GM19438 (cell line): ENCODE data around the gene GALNT9.

ENCODE experiments used
- ATAC-seq: cut with Tn5 transposase; IDR thresholded peaks from one replicate; pipeline ENCODE4 v1.9.1; 2021; ENCODE audit warnings: low read depth; ENCODE audit not compliant: unreplicated experiment

GALNT9 gene

DNA sequence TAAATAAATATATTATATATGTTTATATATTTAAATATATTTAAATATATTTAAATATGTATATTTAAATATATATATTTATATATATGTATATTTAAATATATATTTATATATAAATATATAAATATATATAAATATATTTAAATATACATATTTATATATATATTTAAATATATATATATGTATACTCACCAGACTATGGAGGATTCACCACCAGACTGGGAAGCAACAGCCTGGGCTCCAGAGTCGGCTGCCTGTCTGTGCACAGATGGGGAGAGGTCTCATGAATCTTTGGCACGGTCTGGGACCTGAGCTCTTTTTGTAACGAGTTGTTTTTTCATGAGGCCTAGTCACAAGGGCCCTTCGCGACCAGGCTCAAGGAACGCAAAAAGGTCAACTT is 163.8 kb downstream of the GALNT9 start:
- no peak for ATAC-seq

DNA sequence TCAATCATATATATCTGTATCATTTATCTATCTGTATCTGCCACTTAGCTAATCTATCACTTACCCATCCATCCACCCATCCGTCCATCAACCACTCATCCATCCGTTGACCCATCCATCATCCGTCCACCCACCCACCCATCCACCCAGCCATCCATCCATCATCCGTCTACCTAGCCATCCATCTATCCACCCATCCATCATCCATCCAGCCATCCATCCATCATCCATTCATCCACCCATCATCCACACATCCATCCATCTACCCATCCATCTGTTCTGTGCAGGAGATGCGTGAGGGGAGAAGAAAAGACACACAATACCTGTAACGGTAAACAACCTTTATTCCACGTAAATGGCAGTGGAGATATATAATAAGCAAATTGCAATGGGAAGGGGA is 165.0 kb downstream of the GALNT9 start:
- ATAC-seq: no peak

DNA sequence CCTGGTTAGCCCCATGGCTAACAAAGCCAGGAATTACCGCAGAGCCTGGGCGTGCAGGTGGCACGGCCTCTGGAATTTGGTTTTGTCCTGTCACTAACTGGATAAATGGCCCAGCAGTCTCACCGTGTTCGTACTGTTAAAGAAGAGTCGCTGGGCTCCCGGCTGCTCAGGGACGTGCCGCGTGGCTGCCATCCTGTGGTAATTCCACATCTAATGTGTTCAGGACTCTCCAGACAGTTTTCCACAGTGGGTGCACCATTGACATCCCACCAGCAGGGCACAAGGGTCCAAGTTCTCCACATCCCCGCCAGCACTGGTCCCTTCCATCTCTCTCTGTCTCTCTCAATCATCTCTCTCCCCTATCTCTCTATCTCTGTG is 165.5 kb downstream of the GALNT9 start:
- ATAC-seq: no peak

DNA sequence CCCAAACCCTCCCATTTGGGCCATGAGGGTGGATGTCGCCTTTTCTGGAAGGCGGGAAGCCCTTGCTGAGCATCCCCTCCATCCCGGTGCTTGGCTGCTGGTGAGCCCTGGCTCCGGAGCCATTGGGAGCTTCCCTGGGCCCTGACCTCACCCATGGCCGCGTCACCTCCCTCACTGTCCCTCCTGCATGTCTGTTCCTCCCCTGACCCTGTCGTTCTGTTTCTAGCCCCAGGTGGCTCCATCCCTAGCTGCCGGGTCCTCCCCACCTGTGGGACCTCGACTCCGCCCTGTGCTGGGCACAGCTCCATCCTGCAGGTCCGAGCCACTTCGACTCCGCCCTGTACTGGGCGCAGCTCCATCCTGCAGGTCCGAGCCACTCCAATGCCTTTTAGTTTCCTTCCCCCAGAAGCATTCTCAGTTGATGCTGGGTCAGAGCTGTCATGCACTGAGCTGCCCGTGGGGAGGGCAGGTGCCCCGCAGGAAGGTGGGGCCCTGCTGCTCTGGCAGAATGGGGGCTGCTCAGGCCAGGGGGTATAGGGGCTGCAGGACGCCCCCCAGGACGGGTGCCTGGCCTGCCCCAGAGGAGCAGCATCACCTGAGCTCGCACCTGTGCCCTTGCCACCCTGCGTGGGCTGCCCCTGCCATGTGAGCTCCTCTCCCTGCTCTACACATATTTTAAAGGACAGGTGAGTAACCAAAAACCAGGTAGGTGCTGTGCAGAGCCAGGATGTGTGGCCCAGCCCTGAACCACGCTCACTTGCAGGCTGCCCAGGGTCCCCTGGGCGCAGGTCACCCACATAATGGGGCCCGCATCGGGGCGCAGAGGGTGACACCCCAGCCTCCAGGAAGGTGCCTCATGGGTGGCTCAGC is 166.1 kb downstream of the GALNT9 start:
- ATAC-seq: no peak

DNA sequence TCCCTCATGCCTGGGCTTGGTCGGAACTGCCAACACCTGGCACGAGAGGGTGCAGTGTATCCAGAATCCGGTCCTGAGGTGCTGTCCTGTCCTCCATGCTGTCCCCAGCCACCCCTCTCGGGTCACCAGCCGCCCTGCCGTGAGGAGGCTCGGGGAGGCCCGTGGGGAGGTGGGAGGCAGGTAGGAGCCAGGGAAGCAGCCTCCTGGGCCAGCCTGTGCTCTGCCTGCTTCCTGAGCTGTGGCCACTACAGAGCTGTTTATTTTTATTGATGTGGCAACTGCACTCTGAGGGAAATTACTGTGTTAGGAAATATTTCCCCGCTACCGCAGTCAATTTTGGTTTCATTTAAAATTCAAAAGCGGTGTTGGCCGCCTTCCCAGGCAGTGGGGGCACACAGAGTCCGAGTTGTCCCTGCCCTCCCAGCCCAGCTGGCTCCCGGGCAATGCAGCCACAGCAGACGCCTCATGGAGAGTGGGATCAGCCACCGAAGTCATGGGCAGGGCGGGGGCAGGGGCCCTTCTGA is 166.8 kb downstream of the GALNT9 start:
- ATAC-seq: no peak

DNA sequence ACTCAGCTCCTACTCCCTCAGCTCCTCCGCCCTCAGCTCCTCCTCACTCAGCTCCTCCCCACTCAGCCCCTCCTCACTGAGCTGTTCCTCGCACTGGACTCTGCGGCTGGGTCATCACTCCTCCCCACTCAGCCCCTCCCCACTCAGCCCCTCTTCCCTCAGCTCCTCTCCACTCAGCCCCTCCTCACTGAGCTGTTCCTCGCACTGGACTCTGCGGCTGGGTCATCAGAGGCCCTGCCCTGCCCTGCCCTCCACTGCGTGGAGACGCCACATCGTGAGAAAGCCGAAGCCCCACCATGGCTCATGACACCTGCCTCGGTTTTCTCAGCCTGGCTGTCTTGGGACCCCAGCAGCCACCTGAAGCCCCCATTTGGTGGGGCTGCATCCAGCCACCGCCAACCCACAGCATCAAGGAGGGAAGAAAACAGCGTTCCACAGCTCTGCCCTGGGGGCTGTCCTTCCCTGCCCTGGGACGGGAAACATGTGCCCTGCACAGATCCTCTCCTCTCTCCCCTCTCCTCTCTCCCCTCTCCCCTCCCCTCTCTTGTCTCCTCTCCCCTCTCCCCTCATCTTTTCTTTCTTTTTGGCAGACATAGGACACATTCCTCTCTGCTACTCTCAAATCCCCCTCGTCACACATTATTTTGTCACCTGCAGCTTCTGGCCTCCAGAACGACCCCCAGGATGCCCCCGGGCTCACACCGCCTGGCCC is 167.4 kb downstream of the GALNT9 start:
- ATAC-seq: no peak

DNA sequence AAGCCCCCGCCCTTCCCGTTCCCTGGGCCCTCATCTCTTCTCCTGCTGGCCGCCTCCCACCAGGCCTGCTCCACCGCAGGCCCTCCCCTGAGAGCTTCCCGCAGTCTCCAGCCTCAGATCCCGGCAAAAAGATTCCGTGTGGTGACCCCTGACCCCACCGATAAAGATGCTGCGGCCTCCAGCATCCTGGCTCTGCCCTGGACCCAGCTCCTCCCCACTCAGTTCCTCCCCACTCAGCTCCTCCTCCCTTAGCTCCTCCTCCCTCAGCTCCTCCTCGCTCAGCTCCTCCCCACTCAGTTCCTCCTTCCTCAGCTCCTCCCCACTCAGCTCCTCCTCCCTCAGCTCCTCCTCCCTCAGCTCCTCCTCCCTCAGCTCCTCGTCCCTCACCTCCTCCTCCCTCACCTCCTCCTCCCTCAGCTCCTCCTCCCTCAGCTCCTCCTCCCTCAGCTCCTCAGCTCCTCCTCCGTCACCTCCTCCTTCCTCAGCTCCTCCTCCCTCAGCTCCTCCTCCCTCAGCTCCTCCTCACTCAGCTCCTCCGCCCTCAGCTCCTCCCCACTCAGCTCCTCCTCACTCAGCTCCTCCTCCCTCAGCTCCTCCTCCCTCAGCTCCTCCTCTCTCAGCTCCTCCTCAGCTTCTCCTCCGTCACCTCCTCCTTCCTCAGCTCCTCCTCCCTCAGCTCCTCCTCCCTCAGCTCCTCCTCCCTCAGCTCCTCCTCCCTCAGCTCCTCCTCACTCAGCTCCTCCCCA is 168.2 kb downstream of the GALNT9 start:
- ATAC-seq: no peak

DNA sequence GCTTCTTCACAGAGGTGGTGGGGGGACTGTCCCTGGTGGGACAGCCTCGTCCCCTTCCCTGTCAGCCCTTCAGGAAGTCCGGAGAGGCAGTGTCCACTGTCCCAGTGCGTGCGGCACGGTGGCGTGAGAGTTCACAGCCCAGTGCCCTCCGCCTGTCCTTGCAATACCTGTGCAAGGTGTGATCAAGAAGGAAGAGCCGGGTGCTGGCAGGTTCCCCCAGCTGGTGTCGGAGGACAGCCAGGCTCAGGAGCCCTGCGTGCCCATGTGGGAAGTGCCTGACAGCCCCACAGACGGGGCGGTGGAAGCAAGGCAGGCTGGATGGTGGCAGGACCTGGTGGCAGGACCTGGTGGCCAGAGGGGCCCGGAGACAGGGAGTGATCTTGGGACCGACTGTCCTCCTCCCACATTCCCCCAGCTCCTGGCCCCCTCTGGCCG is 168.8 kb downstream of the GALNT9 start:
- ATAC-seq: no peak

DNA sequence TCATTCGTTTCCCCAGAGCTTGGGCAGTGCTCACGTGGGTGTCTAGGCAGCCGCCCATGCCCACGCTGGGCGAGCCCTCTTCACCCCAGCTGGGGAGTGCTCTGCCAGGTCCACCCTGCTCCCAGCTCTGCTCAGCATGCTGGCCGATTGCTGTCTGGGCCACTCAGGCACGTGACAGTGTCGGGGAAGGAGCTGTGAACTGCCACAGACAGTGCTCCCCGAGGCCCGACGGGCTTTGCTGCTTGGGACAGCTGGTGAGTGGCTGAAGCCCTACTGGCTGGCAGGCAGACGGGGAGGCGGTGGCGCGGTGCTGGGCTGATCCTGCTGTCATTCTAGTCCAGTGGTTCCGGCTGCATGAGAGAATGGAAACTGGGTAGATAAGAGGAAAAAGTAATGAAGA is 169.4 kb downstream of the GALNT9 start:
- no peak for ATAC-seq

DNA sequence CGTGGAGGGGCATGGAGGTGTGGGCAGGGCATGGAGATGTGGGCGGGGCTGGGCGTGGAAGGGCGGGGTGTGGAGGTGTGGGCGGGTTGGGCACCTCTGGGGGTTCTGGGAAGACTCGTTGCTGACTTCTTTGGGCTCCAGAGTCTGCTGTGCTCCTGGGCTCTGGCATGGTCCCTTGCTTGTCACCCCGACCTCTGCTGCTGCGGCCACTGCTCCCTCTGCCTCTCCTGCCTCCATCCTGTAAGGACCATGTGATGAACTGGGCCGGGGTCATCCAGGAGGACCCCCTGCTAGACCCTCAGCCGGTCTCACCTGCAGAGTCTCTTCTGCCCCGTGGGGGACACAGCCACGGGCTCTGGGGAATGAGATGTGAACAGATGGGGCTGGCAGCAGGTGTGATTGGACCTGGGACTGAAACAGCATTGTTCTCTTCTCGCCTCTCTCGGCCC is 169.8 kb downstream of the GALNT9 start:
- ATAC-seq: no peak

DNA sequence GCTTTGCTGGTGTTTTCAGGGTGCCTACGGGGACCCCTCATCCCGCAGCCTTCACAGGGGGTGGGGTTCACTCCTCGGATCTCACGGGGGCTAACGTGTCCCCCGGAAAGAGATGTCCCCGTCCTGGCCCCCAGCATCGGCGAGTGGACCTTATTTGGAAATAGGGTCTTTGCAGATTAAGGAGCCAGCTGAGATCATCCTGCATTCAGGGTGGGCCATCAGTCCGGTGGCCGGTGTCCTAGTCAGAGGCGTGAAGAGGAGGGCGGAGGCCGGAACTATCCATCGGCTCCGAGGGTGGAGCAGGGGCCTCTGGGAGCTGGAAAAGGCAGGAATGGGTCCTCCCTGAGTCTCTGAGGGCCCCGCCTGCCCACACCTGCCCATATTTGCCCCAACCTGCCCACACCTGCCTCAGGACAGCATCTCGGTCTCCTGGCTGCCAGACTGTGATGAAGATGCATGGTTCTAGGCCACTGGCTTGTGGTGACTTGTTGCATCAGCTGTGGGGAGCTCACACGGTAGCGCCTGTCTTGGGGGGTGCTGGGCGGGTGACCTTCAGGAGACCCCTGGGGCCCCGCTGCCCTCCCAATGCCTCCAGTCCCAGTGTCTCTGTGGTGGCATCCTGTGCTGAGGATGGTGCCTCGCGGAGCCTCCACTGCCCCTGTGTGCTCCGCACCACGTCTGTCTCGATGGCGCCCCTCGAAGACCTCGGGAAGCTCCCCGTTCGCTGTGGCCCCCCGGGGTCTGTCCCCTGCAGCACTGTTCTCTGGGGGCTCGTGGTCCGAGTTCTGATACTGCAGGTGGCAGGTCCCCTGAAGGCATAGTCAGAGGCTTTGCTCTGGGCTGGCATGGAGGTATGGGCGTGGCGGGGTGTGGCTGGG is 170.5 kb downstream of the GALNT9 start:
- ATAC-seq: no peak

DNA sequence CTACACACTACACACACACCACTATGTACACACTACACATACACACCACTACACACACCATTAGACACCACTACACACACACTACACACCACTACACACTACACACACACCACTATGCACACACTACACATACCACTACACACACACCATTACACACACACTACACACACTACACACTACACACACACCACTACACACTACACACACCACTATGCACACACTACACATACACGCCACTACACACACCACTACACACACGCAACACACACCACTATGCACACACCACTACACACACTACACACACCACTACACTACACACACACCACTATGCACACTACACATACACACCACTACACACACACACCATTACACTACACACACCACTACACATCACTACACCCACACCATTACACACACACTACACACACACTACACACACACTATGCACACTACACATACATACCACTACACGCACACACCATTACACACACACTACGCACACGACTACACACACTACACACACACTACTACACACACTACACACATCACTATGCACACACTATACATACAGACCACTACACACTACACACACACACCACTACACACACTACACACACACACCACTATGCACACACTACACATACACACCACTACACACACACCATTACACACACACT is 171.5 kb downstream of the GALNT9 start:
- no peak for ATAC-seq

DNA sequence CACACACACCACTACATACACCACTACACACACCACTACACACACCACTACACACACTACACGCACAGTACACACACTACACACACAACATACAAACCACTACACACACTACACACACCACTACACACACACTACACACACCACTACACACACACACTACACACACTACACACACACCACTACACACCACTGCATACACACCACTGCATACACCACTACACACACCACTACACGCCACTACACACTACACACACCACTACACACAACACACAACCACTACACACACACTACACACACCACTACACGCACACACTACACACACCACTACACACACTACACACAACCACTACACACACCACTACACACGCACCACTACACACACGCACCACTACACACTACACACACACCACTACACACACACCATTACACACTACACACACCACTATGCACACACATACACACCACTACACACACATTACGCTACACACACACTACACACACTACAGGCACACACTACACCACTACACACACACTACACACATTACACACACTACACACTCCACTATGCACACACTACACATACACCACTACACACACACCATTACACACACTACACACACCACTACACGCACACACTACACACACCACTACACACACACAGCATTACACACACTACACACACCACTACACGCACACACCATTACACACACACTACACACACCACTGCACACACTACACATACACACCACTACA is 172.6 kb downstream of the GALNT9 start:
- ATAC-seq: no peak

DNA sequence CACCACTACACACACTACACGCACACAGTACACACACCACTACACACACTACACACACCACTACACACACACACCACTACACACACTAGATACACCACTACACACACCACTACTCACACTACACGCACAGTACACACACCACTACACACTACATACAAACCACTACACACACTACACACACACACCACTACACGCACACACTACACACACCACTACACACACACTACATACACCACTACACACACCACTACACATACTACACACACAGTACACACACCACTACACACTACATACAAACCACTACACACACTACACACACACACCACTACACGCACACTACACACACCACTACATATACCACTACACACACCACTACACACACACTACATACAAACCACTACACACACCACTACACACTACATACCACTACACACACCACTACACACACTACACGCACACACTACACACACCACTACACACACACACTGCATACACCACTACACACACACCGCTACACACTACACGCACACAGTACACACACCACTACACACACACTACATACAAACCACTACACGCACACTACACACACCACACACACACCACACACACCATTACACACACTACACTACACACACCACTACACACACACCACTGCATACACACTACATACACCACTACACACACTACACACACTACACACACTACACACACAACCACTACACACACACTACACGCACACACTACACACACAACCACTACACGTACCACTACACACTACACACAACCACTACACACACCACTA is 173.4 kb downstream of the GALNT9 start:
- ATAC-seq: no peak

DNA sequence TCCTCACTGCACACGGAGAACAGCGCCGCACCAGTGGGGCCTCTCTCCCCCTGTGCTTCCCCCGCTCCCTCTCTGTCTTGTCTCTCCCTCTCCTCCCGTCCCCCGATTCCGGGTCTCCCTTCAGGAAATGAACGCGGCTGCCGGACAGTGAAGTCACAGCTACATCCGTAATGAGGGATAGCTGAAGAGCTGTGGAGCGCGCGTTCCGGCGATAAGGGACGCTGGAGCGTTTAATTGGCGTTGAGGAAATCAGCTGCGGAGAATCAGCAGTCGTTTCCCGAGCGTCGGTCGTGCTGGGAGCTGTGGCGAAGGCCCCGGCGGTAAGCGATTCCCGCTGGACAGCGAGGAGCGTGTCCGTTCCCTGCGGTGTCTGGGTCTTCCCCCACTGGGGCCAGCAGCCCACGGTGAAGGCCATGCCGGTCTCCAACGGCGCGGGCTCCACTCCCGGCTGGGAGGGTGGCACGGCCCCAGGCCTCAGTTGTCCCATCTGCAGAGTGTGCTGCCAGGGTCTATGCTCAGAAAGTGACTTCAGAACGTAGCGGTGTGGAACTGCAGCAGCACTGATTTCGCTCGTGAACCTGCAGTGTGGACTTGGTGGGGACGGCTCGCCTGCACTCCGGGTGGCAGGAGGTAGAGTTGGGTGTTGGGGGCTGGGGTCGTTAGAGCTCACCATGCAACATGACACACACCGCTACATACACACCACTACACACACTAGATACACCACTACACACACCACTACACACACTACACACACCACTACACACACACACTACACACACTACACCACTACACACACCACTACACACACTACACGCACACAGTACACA is 174.2 kb downstream of the GALNT9 start:
- no peak for ATAC-seq

DNA sequence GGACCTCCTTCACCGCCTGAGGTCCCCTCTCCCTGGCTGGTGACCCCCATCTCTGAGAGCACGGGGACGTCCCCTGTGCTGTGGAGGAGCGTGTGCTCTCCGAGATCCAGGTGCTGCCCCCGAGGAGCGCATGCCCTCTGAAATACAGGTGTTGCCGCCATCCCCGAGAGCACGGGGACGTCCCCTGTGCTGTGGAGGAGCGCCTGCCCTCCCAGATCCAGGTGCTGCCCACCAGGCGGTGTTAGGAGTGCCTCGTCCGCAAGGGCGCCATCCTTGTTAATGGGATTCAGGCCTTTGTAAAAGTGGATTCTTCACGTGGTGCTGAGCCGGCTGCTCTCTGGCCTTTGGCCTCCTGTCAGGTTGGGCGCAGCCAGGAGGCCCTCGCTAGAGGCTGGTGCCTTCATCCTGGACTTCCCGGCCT is 175.0 kb downstream of the GALNT9 start:
- ATAC-seq: peak; percentile 20
